B cell (primary cell): Measurements from ENCODE around the gene SKA1. TPM values are rescaled to one million over a fixed set of nuclear protein-coding genes. Genes with fewer than 3 reads are reported as not detected.
"Not testable (repeated sequence)": the region's sequence is repeated elsewhere in the genome, so short reads cannot be mapped to it uniquely, and the experiment has no call there.

Experiments
- ATAC-seq: fragments of 200-7000 bp; cut with Tn5 transposase; one replicate; pipeline ENCODE4 v1.10.0; 2021; ENCODE audit warnings: low read depth, mild to moderate bottlenecking, moderate number of reproducible peaks, moderate library complexity
- CTCF ChIA-PET: fragments of 350-600 bp; sonication (Branson Sonifier 250); formaldehyde crosslinking; loops from one replicate; lab custom pipeline; 2021; ENCODE audit warnings: antibody characterized with exemption, inconsistent platforms; lab: Charles Lee
- POLR2A ChIA-PET: fragments of 350-600 bp; sonication (Branson Sonifier 250); formaldehyde crosslinking; loops from one replicate; lab custom pipeline; 2021; ENCODE audit warnings: antibody characterized with exemption; lab: Charles Lee
- DNase-seq: peaks from one replicate; pipeline ENCODE4 v3.0.0; 2013
- H2AFZ ChIP-seq: 2 replicates; pipeline ENCODE4 v1.6.1; 2012; ENCODE audit warnings: mild to moderate bottlenecking, low read depth, low read length; ENCODE audit not compliant: insufficient read depth, poor library complexity, severe bottlenecking
- H3K27ac ChIP-seq, 2 donors: 1 replicate in 1 of 2; 2 replicates in 1 of 2; pipeline ENCODE4 v1.5.1; 2012 to 2013; ENCODE audit warnings: low read length in 2 of 2, mild to moderate bottlenecking in 2 of 2, moderate library complexity in 1 of 2
- H3K27me3 ChIP-seq, 4 experiments: fragments of 200-600 bp in 1 of 4; sonication (generic) in 1 of 4; replicated peaks in 1 of 4; 1 replicate in 2 of 4; 2 replicates in 2 of 4; pipeline versions ENCODE4 v1.6.1 to v1.7.0; 2013 to 2016; ENCODE audit warnings: low read length in 3 of 4, mild to moderate bottlenecking in 2 of 4, mixed read lengths in 1 of 4, moderate library complexity in 1 of 4; ENCODE audit not compliant: insufficient read depth in 4 of 4, control insufficient read depth in 3 of 4; ENCODE audit errors: control extremely low read depth in 1 of 4
- H3K36me3 ChIP-seq, 2 experiments: replicated peaks in 1 of 2; 1 replicate in 1 of 2; 2 replicates in 1 of 2; pipeline versions ENCODE4 v1.6.1 to v1.7.1; 2013; ENCODE audit warnings: low read length in 1 of 2; ENCODE audit not compliant: insufficient read depth in 2 of 2, control insufficient read depth in 1 of 2; ENCODE audit errors: control extremely low read depth in 1 of 2, extremely low read depth in 1 of 2
- H3K4me1 ChIP-seq, 2 donors: fragments of 200-600 bp in 1 of 2; sonication (generic) in 1 of 2; 1 replicate in 1 of 2; 2 replicates in 1 of 2; pipeline versions ENCODE4 v1.5.1 to v1.6.1; 2013 to 2017; ENCODE audit warnings: low read length in 2 of 2; ENCODE audit not compliant: control insufficient read depth in 2 of 2, insufficient read depth in 2 of 2
- H3K4me2 ChIP-seq: replicated peaks from 2 replicates; pipeline ENCODE3; 2012; ENCODE audit warnings: mild to moderate bottlenecking, low read depth, low read length; ENCODE audit not compliant: poor library complexity, severe bottlenecking
- H3K4me3 ChIP-seq, 5 experiments: fragments of 200-600 bp in 1 of 5; sonication (generic) in 1 of 5; 1 replicate in 3 of 5; 2 replicates in 2 of 5; pipeline versions ENCODE4 v1.5.1 to v1.7.0; 2011 to 2016; ENCODE audit warnings: low read length in 4 of 5, mild to moderate bottlenecking in 4 of 5, low read depth in 2 of 5, control low read depth in 1 of 5, moderate library complexity in 1 of 5; ENCODE audit not compliant: insufficient read depth in 1 of 5; ENCODE audit errors: control extremely low read depth in 1 of 5, extremely low read depth in 1 of 5
- H3K79me2 ChIP-seq: fragments of 200-600 bp; sonication (generic); one replicate; pipeline ENCODE4 v1.6.0; 2016; ENCODE audit warnings: low read length; ENCODE audit not compliant: control insufficient read depth, insufficient read depth
- H3K9ac ChIP-seq: fragments of 200-600 bp; sonication (generic); 2 replicates; pipeline ENCODE4 v1.6.1; 2017; ENCODE audit warnings: mild to moderate bottlenecking, low read length, moderate library complexity
- H3K9me3 ChIP-seq, 3 donors: one replicate each; pipeline versions ENCODE4 v1.6.1 to v1.7.1; 2013; ENCODE audit warnings: low read length in 2 of 3; ENCODE audit not compliant: control insufficient read depth in 2 of 3, insufficient read depth in 1 of 3; ENCODE audit errors: control extremely low read depth in 1 of 3
- H4K20me1 ChIP-seq: 2 replicates; pipeline ENCODE4 v1.6.0; 2012; ENCODE audit warnings: mild to moderate bottlenecking, low read length; ENCODE audit not compliant: insufficient read depth, control insufficient read depth, poor library complexity, severe bottlenecking
- H3K27ac Mint-ChIP-seq: one replicate; pipeline ENCODE4 v1.8.0; 2021; ENCODE audit warnings: mixed read lengths
- H3K27me3 Mint-ChIP-seq: one replicate; pipeline ENCODE4 v1.8.0; 2021; ENCODE audit warnings: mixed read lengths
- H3K4me1 Mint-ChIP-seq: one replicate; pipeline ENCODE4 v1.8.0; 2021; ENCODE audit warnings: mixed read lengths
- H3K4me3 Mint-ChIP-seq: one replicate; pipeline ENCODE4 v1.8.0; 2021; ENCODE audit warnings: mixed read lengths
- H3K9me3 Mint-ChIP-seq: one replicate; pipeline ENCODE4 v1.8.0; 2022; ENCODE audit warnings: mixed read lengths; ENCODE audit not compliant: insufficient read depth
- EZH2 ChIP-seq: IDR thresholded peaks from 2 replicates; pipeline ENCODE4 v1.6.1; 2012; ENCODE audit warnings: borderline replicate concordance, low read depth, mild to moderate bottlenecking, moderate library complexity, low read length; ENCODE audit not compliant: insufficient read depth, poor library complexity, severe bottlenecking
- whole genome bisulfite sequencing: methylation state at CpG from one replicate; pipeline ENCODE4 v1.1.5; 2013; ENCODE audit warnings: missing lambda C conversion rate; ENCODE audit not compliant: insufficient coverage; 5-methylcytosine and 5-hydroxymethylcytosine counted together
- intact Hi-C: fragments of 100-400 bp; cut with micrococcal nuclease; formaldehyde crosslinking; loops from one replicate; pipeline ENCODE4 v1.10.0; 2022
- polyA plus RNA-seq: library from polyadenylated mRNA; depleted of rRNA; stranded (reverse); fragments of >200 nt; gene quantifications from 2 replicates; pipeline ENCODE4 v1.2.3, GENCODE V29; 2012
- total RNA-seq, 2 donors: library from RNA; stranded (reverse); fragments of 120-200 nt in 1 of 2; gene quantifications; 1 replicate in 1 of 2; 2 replicates in 1 of 2; pipeline versions ENCODE4 v1.2.3 to v1.2.4, GENCODE V29; 2013 to 2022
- TF ChIP-seq, protein P1 (sequence below): fragments of 200-600 bp; IDR thresholded peaks from one replicate; pipeline ENCODE4 v1.8.0; 2022; ENCODE audit warnings: antibody characterized with exemption, mild to moderate bottlenecking

The SKA1 gene
- total and polyA plus RNA-seq, 2 donors (not counting 1 experiment from before 2014, with no cell fraction given), result 0.28 to 0.52 TPM

GRCh38 chr18:50410008-50410407 lies 35.2 kb downstream of the SKA1 start:
- H3K4me3 ChIP-seq, result no peak overlapping the region
- no peaks in the 10 kb centered on the region for H4K20me1 ChIP-seq
- intact Hi-C loops, result no loop called here
- Mint-ChIP-seq H3K27ac (no peak overlapping the region), H3K9me3 (no peaks in the 10 kb centered on the region), H3K4me3 (no peak overlapping the region), H3K27me3 (peaks cover 51% of the 10 kb centered on the region), H3K4me1 (no peaks in the 10 kb centered on the region)
- CTCF ChIA-PET, result interaction anchor here (1.0 to 1.9 kb wide), 2 partner anchors 10 to 19 kb away, joined by 5 read pairs; no protein-coding TSS in a partner anchor
- H3K27ac ChIP-seq, result no peak overlapping the region
- no peak for ATAC-seq
- H3K36me3 ChIP-seq, result no peaks in the 10 kb centered on the region
- no peak overlapping the region for H2AFZ ChIP-seq
- H3K9me3 ChIP-seq, result no peaks in the 10 kb centered on the region
- WGBS, result 89% methylated on average over 2 of the region's 4 CpGs
- H3K79me2 ChIP-seq, result no peaks in the 10 kb centered on the region
- H3K27me3 ChIP-seq, result peaks cover 0 to 12% (median 0%) of the 10 kb centered on the region in 4 experiments
- no peak overlapping the region for H3K9ac ChIP-seq
- no peak overlapping the region for H3K4me2 ChIP-seq
- no peaks in the 10 kb centered on the region for H3K4me1 ChIP-seq
- DNase-seq, result no peak
- TF ChIP-seq EZH2, result no peak
- TF ChIP-seq, protein P1, sequence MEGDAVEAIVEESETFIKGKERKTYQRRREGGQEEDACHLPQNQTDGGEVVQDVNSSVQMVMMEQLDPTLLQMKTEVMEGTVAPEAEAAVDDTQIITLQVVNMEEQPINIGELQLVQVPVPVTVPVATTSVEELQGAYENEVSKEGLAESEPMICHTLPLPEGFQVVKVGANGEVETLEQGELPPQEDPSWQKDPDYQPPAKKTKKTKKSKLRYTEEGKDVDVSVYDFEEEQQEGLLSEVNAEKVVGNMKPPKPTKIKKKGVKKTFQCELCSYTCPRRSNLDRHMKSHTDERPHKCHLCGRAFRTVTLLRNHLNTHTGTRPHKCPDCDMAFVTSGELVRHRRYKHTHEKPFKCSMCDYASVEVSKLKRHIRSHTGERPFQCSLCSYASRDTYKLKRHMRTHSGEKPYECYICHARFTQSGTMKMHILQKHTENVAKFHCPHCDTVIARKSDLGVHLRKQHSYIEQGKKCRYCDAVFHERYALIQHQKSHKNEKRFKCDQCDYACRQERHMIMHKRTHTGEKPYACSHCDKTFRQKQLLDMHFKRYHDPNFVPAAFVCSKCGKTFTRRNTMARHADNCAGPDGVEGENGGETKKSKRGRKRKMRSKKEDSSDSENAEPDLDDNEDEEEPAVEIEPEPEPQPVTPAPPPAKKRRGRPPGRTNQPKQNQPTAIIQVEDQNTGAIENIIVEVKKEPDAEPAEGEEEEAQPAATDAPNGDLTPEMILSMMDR, result no peak
- POLR2A ChIA-PET, result no interaction called here

GRCh38 chr18:50410894-50411293 lies 36.0 kb downstream of the SKA1 start:
- Mint-ChIP-seq H3K9me3 (no peaks in the 10 kb centered on the region), H3K4me3 (no peak overlapping the region), H3K27me3 (peaks cover 44% of the 10 kb centered on the region), H3K27ac (no peak overlapping the region), H3K4me1 (no peaks in the 10 kb centered on the region)
- DNase-seq (no peak), ATAC-seq (no peak)
- WGBS, result no CpG with 5 or more reads among the region's 1 CpG
- POLR2A ChIA-PET, result interaction anchor here (0.6 kb wide), 1 partner anchor 292 kb away, joined by 4 read pairs; no protein-coding TSS in a partner anchor
- Histone ChIP-seq H3K4me3 (no peak overlapping the region), H3K9ac (no peak overlapping the region), H3K4me1 (no peaks in the 10 kb centered on the region), H3K27ac (no peak overlapping the region), H4K20me1 (no peaks in the 10 kb centered on the region), H2AFZ (no peak overlapping the region), H3K9me3 (no peaks in the 10 kb centered on the region), H3K4me2 (no peak overlapping the region), H3K79me2 (no peaks in the 10 kb centered on the region), H3K27me3 (peaks cover 0 to 9% (median 0%) of the 10 kb centered on the region in 4 experiments), H3K36me3 (no peaks in the 10 kb centered on the region)
- intact Hi-C loops, result no loop called here
- TF ChIP-seq, protein P1, result no peak
- TF ChIP-seq EZH2, result no peak
- CTCF ChIA-PET, result interaction anchor here (0.6 to 1.9 kb wide), 2 partner anchors 9 to 35 kb away, joined by 3 to 5 read pairs; no protein-coding TSS in a partner anchor

GRCh38 chr18:50416832-50417231 lies 42.0 kb downstream of the SKA1 start:
- CTCF ChIA-PET, intact Hi-C loops, DNase-seq, ATAC-seq, H3K9ac ChIP-seq, H3K4me3 Mint-ChIP-seq, H3K9me3 Mint-ChIP-seq, H2AFZ ChIP-seq, H3K4me1 Mint-ChIP-seq, H3K27ac Mint-ChIP-seq, H3K79me2 ChIP-seq, H3K27ac ChIP-seq, H3K4me3 ChIP-seq, H4K20me1 ChIP-seq, POLR2A ChIA-PET, H3K4me1 ChIP-seq, H3K36me3 ChIP-seq, H3K4me2 ChIP-seq, H3K27me3 ChIP-seq: not testable (repeated sequence)
- WGBS, result no CpG with 5 or more reads among the region's 3 CpGs
- H3K27me3 Mint-ChIP-seq, result peaks cover 21% of the 10 kb centered on the region
- peaks cover 0 to 11% (median 0%) of the 10 kb centered on the region in 3 donors for H3K9me3 ChIP-seq
